ENCODE results near the gene CCDC27.

CCDC27 gene

DNA sequence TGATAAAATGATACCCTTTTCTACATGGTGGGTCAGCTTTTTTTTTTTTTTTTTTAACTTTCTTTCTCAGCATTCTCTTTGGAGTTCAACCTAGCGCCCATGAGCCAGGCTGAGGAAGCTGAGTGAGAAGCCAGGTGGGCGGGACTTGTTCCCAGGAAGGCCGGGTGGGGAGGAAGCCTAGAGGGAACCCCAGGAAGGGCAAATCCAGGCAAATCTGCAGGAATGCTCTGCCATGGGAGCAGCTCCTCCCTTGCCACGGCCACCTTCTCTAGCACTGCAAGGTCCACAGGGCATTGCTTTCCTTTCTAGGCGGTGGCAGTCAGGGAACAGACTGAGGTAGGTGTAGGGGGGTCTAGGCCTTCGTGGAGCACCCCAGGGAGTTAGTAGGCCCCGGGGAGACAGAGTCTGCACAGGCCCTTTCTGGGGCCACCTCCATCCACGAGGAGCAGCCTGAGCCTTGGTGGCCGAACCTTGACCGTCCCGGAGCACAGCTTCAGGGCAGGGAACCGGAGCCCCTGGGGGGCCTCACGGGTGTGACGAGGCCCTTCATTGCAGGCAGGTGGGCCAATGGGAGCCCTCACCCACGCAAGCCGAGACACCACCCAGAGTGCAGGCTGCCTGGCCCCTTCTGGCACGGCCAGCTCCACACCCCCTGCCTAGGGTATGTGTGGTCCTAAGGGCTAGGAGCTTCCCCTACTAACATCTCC is 18.2 kb upstream of the CCDC27 start:
- Histone ChIP-seq H3K9me3 (no peaks in the 10 kb centered on the region), H3K4me3 (ENCODE audit: low read depth, low read length) (no peak overlapping the region), H3K36me3 (no peaks in the 10 kb centered on the region), H3K27me3 (no peaks in the 10 kb centered on the region), H3K4me1 (no peaks in the 10 kb centered on the region)
- TF ChIP-seq, protein P1, sequence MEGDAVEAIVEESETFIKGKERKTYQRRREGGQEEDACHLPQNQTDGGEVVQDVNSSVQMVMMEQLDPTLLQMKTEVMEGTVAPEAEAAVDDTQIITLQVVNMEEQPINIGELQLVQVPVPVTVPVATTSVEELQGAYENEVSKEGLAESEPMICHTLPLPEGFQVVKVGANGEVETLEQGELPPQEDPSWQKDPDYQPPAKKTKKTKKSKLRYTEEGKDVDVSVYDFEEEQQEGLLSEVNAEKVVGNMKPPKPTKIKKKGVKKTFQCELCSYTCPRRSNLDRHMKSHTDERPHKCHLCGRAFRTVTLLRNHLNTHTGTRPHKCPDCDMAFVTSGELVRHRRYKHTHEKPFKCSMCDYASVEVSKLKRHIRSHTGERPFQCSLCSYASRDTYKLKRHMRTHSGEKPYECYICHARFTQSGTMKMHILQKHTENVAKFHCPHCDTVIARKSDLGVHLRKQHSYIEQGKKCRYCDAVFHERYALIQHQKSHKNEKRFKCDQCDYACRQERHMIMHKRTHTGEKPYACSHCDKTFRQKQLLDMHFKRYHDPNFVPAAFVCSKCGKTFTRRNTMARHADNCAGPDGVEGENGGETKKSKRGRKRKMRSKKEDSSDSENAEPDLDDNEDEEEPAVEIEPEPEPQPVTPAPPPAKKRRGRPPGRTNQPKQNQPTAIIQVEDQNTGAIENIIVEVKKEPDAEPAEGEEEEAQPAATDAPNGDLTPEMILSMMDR (IDR thresholded peaks at IDR 0.05; ENCODE audit: low read depth, low read length) = no peak
- no peak for DNase-seq

DNA sequence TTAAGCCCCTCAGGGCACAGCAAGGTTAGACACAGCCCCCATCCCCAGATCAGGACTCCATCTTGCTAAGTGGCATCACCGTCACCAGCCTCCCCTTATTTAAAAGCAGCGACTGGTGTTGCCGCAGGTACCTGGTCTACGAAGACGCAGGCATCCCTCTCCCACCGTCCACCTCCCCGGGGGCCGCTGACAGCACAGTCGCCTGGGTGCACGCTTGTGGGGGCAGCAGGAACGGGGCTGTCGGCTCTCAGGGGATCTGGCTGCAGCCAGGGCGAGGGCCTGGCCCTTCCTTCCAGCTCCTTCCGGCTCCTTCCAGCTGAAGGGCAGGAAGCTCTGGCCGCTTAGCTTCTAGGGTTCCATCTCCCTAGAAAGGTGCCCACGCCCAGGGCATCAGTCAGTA is 17.6 kb upstream of the CCDC27 start:
- H3K36me3 ChIP-seq = no peaks in the 10 kb centered on the region
- no peak for DNase-seq
- H3K27me3 ChIP-seq = no peaks in the 10 kb centered on the region
- no peaks in the 10 kb centered on the region for H3K9me3 ChIP-seq
- H3K4me3 ChIP-seq (ENCODE audit: low read depth, low read length) = no peak overlapping the region
- TF ChIP-seq, protein P1 (IDR thresholded peaks at IDR 0.05; ENCODE audit: low read depth, low read length) = no peak
- H3K4me1 ChIP-seq = no peaks in the 10 kb centered on the region

DNA sequence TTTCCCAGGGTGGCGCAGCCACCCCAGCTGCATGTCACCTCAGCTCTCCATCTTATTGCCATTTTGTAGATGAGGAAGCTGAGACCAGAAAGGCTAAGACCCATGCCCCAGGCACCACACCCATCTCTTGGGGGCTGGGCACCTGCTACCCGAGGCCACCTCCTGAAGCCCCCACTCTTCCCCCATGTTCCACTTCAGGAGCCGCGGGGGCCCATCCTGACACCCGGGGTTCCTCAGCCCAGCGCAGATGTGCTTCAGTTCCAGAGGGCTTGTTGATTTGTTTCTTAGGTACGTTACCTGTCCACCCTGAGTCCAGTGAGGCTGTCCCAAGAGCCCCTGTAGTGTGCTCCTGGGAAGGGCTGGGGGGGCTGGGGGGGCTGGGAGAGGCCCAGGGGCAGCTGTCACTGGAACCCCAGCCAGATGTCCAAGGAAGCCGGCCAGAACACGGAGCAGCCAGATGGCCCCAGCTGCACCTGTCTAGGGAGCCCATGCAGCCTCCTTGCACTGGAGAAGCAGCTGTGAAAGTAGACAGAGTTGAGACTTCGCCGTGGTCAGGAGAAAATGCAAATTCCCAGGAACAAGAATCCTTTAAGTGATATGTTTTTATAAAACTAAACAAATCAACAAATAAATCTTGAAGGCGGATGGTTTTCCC is 17.1 kb upstream of the CCDC27 start:
- H3K36me3 ChIP-seq = no peaks in the 10 kb centered on the region
- H3K27me3 ChIP-seq = no peaks in the 10 kb centered on the region
- TF ChIP-seq, protein P1 (IDR thresholded peaks at IDR 0.05; ENCODE audit: low read depth, low read length) = no peak

DNA sequence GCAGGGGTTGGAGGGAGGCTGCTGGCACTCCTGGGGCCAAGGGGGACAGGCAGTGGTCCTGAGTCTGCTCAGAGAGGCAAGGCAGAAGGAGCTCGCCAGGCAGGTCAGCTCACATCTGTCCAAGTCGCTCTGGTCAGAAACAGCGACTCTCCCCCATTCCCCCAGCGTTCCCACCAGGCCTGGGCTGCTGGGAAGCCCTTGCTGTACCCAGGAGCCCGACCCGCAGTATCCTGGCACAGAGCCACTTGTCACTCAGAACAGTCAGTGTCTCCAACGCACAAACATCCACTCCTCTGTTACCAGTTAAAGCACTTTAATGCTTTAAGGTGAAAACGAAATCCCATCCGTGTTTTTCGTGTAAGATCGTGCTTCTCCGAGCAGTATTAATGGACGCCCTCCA is 16.6 kb upstream of the CCDC27 start:
- TF ChIP-seq, protein P1 (IDR thresholded peaks at IDR 0.05; ENCODE audit: low read depth, low read length) = no peak
- H3K4me1 ChIP-seq = no peaks in the 10 kb centered on the region
- no peaks in the 10 kb centered on the region for H3K9me3 ChIP-seq
- no peaks in the 10 kb centered on the region for H3K27me3 ChIP-seq
- H3K36me3 ChIP-seq = no peaks in the 10 kb centered on the region
- peak; percentile 59 for DNase-seq
- H3K4me3 ChIP-seq (ENCODE audit: low read depth, low read length) = no peak overlapping the region

More for the DNA sequence above, 17.1 kb upstream of the CCDC27 start:
- Histone ChIP-seq H3K4me3 (ENCODE audit: low read depth, low read length) (no peak overlapping the region), H3K9me3 (no peaks in the 10 kb centered on the region), H3K4me1 (no peaks in the 10 kb centered on the region)
- DNase-seq = peak; percentile 41

DNA sequence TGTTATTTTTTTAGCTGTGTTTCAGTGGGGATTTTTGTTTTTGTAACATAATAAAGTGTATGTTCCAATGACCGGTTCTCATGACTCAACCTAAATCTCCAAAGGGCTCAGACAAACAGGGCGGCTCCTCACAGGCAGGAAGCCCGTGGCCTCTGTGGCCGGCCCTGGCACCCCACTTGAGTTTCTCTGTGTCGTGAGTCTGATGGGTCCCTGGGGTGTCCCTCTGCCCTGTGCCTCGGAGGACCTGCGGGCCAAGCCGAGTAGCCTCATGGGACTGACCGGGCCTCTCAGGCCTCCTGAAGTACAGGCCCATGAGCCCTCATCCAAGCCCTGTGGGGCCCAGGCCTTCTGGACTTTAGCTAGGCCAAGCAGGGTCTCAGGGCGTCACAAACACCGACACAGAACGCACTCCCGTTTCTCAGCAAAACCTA is 16.1 kb upstream of the CCDC27 start:
- Histone ChIP-seq H3K4me1 (no peaks in the 10 kb centered on the region), H3K9me3 (no peaks in the 10 kb centered on the region), H3K36me3 (no peaks in the 10 kb centered on the region), H3K4me3 (ENCODE audit: low read depth, low read length) (no peak overlapping the region), H3K27me3 (no peaks in the 10 kb centered on the region)
- DNase-seq = no peak
- TF ChIP-seq, protein P1 (IDR thresholded peaks at IDR 0.05; ENCODE audit: low read depth, low read length) = no peak

DNA sequence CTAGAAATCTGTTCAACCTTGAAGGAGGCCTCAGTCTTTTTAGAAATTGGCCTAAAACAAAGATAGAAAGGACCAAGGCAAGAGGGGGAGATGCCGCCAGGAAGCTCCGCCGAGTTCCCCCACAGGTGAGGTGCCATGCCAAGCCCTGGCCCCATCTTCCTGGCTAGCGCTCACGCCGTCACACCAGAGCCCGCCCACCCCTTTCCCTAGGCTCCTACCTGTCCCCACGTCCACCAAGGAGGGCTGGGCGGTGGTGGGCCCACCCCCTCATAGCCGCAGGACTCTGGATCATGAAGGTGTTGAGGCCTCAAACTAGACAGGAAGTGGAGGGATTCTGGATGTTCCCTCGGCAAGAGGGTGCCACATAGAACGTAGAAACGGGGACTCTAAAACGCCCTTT is 15.5 kb upstream of the CCDC27 start:
- no peaks in the 10 kb centered on the region for H3K9me3 ChIP-seq
- no peaks in the 10 kb centered on the region for H3K4me1 ChIP-seq
- no peak overlapping the region for H3K4me3 ChIP-seq (ENCODE audit: low read depth, low read length)
- no peak for DNase-seq
- H3K36me3 ChIP-seq = no peaks in the 10 kb centered on the region
- no peaks in the 10 kb centered on the region for H3K27me3 ChIP-seq
- TF ChIP-seq, protein P1 (IDR thresholded peaks at IDR 0.05; ENCODE audit: low read depth, low read length) = no peak
